ENCODE measurements around the gene WSB1. TPM values are rescaled to one million over a fixed set of nuclear protein-coding genes. Genes with fewer than 3 reads are reported as not detected.

Gene WSB1
- total and polyA plus RNA-seq, 9 of the 15 experiments (the other 6 are each of a cell fraction or from before 2014, with no cell fraction given), result 22.8 to 229 (median 81.1) TPM

DNA sequence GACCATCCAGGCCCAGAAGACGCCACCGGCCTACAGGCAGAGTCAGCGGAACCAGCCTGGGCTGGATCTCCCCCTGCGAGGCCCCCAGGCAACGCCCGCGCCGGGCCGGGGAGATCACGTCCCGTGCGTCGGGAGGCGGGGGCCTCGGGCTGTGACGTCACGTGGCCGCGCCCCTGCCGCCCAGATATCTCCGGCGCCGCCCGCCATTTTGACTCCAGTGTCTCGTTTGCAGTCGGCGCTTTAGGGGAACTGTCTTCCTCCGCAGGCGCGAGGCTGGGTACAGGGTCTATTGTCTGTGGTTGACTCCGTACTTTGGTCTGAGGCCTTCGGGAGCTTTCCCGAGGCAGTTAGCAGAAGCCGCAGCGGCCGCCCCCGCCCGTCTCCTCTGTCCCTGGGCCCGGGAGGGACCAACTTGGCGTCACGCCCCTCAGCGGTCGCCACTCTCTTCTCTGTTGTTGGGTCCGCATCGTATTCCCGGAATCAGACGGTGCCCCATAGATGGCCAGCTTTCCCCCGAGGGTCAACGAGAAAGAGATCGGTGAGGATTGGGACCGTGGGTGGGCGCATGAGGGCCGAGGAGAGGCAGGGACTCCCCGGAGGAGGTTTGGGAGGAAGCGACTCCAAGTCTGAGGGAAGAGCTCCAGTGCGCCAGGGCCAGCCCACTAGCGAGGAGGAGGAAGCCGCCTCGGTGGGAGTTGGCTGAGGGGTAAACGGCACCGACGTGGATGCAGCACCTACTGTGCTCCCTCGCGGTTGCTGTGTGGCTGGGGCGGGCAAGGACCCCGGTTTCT, at the start of gene WSB1 (continued):
- TF ChIP-seq, protein P1, sequence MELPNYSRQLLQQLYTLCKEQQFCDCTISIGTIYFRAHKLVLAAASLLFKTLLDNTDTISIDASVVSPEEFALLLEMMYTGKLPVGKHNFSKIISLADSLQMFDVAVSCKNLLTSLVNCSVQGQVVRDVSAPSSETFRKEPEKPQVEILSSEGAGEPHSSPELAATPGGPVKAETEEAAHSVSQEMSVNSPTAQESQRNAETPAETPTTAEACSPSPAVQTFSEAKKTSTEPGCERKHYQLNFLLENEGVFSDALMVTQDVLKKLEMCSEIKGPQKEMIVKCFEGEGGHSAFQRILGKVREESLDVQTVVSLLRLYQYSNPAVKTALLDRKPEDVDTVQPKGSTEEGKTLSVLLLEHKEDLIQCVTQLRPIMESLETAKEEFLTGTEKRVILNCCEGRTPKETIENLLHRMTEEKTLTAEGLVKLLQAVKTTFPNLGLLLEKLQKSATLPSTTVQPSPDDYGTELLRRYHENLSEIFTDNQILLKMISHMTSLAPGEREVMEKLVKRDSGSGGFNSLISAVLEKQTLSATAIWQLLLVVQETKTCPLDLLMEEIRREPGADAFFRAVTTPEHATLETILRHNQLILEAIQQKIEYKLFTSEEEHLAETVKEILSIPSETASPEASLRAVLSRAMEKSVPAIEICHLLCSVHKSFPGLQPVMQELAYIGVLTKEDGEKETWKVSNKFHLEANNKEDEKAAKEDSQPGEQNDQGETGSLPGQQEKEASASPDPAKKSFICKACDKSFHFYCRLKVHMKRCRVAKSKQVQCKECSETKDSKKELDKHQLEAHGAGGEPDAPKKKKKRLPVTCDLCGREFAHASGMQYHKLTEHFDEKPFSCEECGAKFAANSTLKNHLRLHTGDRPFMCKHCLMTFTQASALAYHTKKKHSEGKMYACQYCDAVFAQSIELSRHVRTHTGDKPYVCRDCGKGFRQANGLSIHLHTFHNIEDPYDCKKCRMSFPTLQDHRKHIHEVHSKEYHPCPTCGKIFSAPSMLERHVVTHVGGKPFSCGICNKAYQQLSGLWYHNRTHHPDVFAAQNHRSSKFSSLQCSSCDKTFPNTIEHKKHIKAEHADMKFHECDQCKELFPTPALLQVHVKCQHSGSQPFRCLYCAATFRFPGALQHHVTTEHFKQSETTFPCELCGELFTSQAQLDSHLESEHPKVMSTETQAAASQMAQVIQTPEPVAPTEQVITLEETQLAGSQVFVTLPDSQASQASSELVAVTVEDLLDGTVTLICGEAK (IDR thresholded peaks at IDR 0.05), result no peak
- TF ChIP-seq, protein P1 (CRISPR knock-in tag; IDR thresholded peaks at IDR 0.05), result no peak
- TF ChIP-seq, protein P2, sequence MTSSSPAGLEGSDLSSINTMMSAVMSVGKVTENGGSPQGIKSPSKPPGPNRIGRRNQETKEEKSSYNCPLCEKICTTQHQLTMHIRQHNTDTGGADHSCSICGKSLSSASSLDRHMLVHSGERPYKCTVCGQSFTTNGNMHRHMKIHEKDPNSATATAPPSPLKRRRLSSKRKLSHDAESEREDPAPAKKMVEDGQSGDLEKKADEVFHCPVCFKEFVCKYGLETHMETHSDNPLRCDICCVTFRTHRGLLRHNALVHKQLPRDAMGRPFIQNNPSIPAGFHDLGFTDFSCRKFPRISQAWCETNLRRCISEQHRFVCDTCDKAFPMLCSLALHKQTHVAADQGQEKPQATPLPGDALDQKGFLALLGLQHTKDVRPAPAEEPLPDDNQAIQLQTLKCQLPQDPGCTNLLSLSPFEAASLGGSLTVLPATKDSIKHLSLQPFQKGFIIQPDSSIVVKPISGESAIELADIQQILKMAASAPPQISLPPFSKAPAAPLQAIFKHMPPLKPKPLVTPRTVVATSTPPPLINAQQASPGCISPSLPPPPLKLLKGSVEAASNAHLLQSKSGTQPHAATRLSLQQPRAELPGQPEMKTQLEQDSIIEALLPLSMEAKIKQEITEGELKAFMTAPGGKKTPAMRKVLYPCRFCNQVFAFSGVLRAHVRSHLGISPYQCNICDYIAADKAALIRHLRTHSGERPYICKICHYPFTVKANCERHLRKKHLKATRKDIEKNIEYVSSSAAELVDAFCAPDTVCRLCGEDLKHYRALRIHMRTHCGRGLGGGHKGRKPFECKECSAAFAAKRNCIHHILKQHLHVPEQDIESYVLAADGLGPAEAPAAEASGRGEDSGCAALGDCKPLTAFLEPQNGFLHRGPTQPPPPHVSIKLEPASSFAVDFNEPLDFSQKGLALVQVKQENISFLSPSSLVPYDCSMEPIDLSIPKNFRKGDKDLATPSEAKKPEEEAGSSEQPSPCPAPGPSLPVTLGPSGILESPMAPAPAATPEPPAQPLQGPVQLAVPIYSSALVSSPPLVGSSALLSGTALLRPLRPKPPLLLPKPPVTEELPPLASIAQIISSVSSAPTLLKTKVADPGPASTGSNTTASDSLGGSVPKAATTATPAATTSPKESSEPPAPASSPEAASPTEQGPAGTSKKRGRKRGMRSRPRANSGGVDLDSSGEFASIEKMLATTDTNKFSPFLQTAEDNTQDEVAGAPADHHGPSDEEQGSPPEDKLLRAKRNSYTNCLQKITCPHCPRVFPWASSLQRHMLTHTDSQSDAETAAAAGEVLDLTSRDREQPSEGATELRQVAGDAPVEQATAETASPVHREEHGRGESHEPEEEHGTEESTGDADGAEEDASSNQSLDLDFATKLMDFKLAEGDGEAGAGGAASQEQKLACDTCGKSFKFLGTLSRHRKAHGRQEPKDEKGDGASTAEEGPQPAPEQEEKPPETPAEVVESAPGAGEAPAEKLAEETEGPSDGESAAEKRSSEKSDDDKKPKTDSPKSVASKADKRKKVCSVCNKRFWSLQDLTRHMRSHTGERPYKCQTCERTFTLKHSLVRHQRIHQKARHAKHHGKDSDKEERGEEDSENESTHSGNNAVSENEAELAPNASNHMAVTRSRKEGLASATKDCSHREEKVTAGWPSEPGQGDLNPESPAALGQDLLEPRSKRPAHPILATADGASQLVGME (CRISPR knock-in tag; IDR thresholded peaks at IDR 0.05), result peak; percentile 67; the same call in 1 of the 2 replicates
- TF ChIP-seq ILK (tag; IDR thresholded peaks at IDR 0.05; ENCODE audit: borderline replicate concordance, low read depth) (no peak), ESRRB (CRISPR knock-in tag; IDR thresholded peaks at IDR 0.05; ENCODE audit: borderline replicate concordance) (no peak), SMC3 (conservative IDR thresholded peaks at IDR 0.05; ENCODE audit: insufficient read depth, low read depth, low read length) (no peak), ZNF184 (CRISPR knock-in tag; IDR thresholded peaks at IDR 0.05) (no peak), OTX1 (CRISPR knock-in tag; IDR thresholded peaks at IDR 0.05) (no peak)
- TF ChIP-seq, protein P3, sequence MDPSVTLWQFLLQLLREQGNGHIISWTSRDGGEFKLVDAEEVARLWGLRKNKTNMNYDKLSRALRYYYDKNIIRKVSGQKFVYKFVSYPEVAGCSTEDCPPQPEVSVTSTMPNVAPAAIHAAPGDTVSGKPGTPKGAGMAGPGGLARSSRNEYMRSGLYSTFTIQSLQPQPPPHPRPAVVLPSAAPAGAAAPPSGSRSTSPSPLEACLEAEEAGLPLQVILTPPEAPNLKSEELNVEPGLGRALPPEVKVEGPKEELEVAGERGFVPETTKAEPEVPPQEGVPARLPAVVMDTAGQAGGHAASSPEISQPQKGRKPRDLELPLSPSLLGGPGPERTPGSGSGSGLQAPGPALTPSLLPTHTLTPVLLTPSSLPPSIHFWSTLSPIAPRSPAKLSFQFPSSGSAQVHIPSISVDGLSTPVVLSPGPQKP (CRISPR knock-in tag; IDR thresholded peaks at IDR 0.05), result no peak
- TF ChIP-seq, protein P4, sequence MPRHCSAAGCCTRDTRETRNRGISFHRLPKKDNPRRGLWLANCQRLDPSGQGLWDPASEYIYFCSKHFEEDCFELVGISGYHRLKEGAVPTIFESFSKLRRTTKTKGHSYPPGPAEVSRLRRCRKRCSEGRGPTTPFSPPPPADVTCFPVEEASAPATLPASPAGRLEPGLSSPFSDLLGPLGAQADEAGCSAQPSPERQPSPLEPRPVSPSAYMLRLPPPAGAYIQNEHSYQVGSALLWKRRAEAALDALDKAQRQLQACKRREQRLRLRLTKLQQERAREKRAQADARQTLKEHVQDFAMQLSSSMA (CRISPR knock-in tag; IDR thresholded peaks at IDR 0.05), result no peak
